HepG2 (cell line): ENCODE measurements around the gene ANKS1B. TPM values are rescaled to one million over a fixed set of nuclear protein-coding genes. Genes with fewer than 3 reads are reported as not detected.

Source experiments
- ATAC-seq: fragments of 200-7000 bp; cut with Tn5 transposase; 3 replicates; pipeline ENCODE4 v1.9.1; 2020; ENCODE audit warnings: mild to moderate bottlenecking, moderate library complexity
- BruUV-seq: library from RNA; stranded (reverse); fragments of 400-500 nt; replicated peaks from 2 replicates; lab custom pipeline; 2021; lab: Mats Ljungman, UMichigan
- CTCF ChIA-PET: fragments of 300-600 bp; formaldehyde crosslinking; extraction: SDS; loops from one replicate; lab custom pipeline; 2021; ENCODE audit warnings: low total read pairs, inconsistent platforms, low intra/inter-chr PET ratio; lab: Yijun Ruan, JAX
- POLR2A ChIA-PET: fragments of 350-600 bp; sonication (Branson Sonifier 250); formaldehyde crosslinking; loops from one replicate; lab custom pipeline; 2020; ENCODE audit warnings: antibody characterized with exemption, inconsistent platforms; lab: Yijun Ruan, JAX
- DNase-seq: peaks from one replicate; pipeline ENCODE4 v3.0.0-alpha.2; 2015; ENCODE audit warnings: low spot score
- FAIRE-seq: peaks from 3 replicates; lab custom pipeline; 2011; peaks lifted over from hg19 to GRCh38; lab: Jason Lieb, UNC
- H2AFZ ChIP-seq: one replicate; pipeline ENCODE4 v1.6.1; 2011; ENCODE audit warnings: low read length, inconsistent platforms
- H3K27ac ChIP-seq: fragments of 300-600 bp; 3 replicates; pipeline ENCODE4 v1.8.0; 2011; ENCODE audit warnings: mixed run types, mild to moderate bottlenecking, mixed read lengths, low read length, inconsistent platforms; ENCODE audit not compliant: insufficient read depth; ENCODE audit errors: extremely low read length
- H3K27me3 ChIP-seq, 2 experiments: fragments of 200-600 bp in 1 of 2; 2 replicates in 1 of 2; 3 replicates in 1 of 2; pipeline versions ENCODE4 v1.6.0 to v1.8.0; 2011; ENCODE audit warnings: low read length in 2 of 2, mild to moderate bottlenecking in 2 of 2, moderate library complexity in 2 of 2, inconsistent platforms in 1 of 2; ENCODE audit not compliant: insufficient read depth in 2 of 2, control insufficient read depth in 1 of 2
- H3K36me3 ChIP-seq, 2 experiments: fragments of 200-600 bp in 1 of 2; replicated peaks in 1 of 2; 2 replicates in 1 of 2; 3 replicates in 1 of 2; pipeline versions ENCODE4 v1.5.1 to v1.8.0; 2011; ENCODE audit warnings: low read length in 2 of 2, inconsistent platforms in 1 of 2; ENCODE audit not compliant: insufficient read depth in 2 of 2, control insufficient read depth in 1 of 2
- H3K4me1 ChIP-seq: 2 replicates; pipeline ENCODE4 v1.5.1; 2012; ENCODE audit warnings: low read length, inconsistent platforms; ENCODE audit not compliant: insufficient read depth
- H3K4me2 ChIP-seq: 2 replicates; pipeline ENCODE4 v1.6.0; 2011; ENCODE audit warnings: low read depth, low read length, inconsistent platforms
- H3K4me3 ChIP-seq, 3 experiments: fragments of 200-600 bp in 1 of 3; sonication (generic), shearing (Covaris generic) in 1 of 3; replicated peaks in 1 of 3; 2 replicates each; pipeline ENCODE4 v1.5.1; 2011 to 2016; ENCODE audit warnings: low read length in 3 of 3, inconsistent platforms in 2 of 3, low read depth in 2 of 3, mild to moderate bottlenecking in 2 of 3, control low read depth in 1 of 3, mixed read lengths in 1 of 3; ENCODE audit not compliant: insufficient read depth in 1 of 3
- H3K79me2 ChIP-seq: one replicate; pipeline ENCODE4 v1.6.1; 2011; ENCODE audit warnings: low read length, inconsistent platforms; ENCODE audit not compliant: insufficient read depth
- H3K9ac ChIP-seq: 2 replicates; pipeline ENCODE4 v1.6.0; 2011; ENCODE audit warnings: mild to moderate bottlenecking, low read depth, low read length, inconsistent platforms; ENCODE audit not compliant: insufficient read depth
- H3K9me3 ChIP-seq: 2 replicates; pipeline ENCODE4 v1.5.1; 2012; ENCODE audit warnings: mild to moderate bottlenecking, low read length
- H4K20me1 ChIP-seq: 2 replicates; pipeline ENCODE4 v1.6.0; 2011; ENCODE audit warnings: inconsistent platforms, mild to moderate bottlenecking, low read length, moderate library complexity; ENCODE audit not compliant: insufficient read depth
- CHCHD3 ChIP-seq: sonication (generic); formaldehyde crosslinking; IDR thresholded peaks from 2 replicates; pipeline ENCODE4 v1.8.0; 2022; ENCODE audit warnings: mild to moderate bottlenecking, missing genetic modification reagents, moderate library complexity
- CHD4 ChIP-seq: fragments of 200-600 bp; sonication (generic); IDR thresholded peaks from 2 replicates; pipeline ENCODE4 v1.7.0; 2017; ENCODE audit warnings: mild to moderate bottlenecking, low read length, borderline replicate concordance
- ELF1 ChIP-seq: sonication (generic); formaldehyde crosslinking; IDR thresholded peaks from 2 replicates; pipeline ENCODE4 v1.4.0; 2020; ENCODE audit warnings: missing genetic modification reagents
- FOSL1 ChIP-seq: sonication (generic); formaldehyde crosslinking; IDR thresholded peaks from 2 replicates; pipeline ENCODE4 v1.9.0; 2021; ENCODE audit warnings: missing genetic modification reagents, borderline replicate concordance
- RXRA ChIP-seq: sonication (generic); formaldehyde crosslinking; IDR thresholded peaks from 2 replicates; pipeline ENCODE4 v1.5.1; 2020; ENCODE audit warnings: missing genetic modification reagents
- SALL1 ChIP-seq: sonication (generic); formaldehyde crosslinking; IDR thresholded peaks from 2 replicates; pipeline ENCODE4 v1.8.0; 2022; ENCODE audit warnings: mild to moderate bottlenecking, missing genetic modification reagents
- TBX3 ChIP-seq: fragments of 450-650 bp; IDR thresholded peaks from 2 replicates; pipeline ENCODE4 v1.6.1; 2017; ENCODE audit warnings: antibody characterized with exemption, mild to moderate bottlenecking, inconsistent platforms, borderline replicate concordance
- TFDP2 ChIP-seq: sonication (generic); formaldehyde crosslinking; IDR thresholded peaks from 2 replicates; pipeline ENCODE4 v1.4.0; 2020; ENCODE audit warnings: missing genetic modification reagents
- U2AF1 ChIP-seq: fragments of 200-400 bp; formaldehyde crosslinking; optimal IDR thresholded peaks from 2 replicates; pipeline ENCODE3; 2017; ENCODE audit warnings: mild to moderate bottlenecking, low read depth, low read length
- ZNF18 ChIP-seq: sonication (generic); formaldehyde crosslinking; IDR thresholded peaks from 2 replicates; pipeline ENCODE4 v1.8.0; 2022; ENCODE audit warnings: mild to moderate bottlenecking, missing genetic modification reagents; ENCODE audit not compliant: insufficient replicate concordance
- ZNF292 ChIP-seq: sonication (generic); formaldehyde crosslinking; IDR thresholded peaks from 2 replicates; pipeline ENCODE4 v1.8.1; 2022; ENCODE audit warnings: mild to moderate bottlenecking, low read depth, missing genetic modification reagents, borderline replicate concordance
- ZNF354B ChIP-seq: sonication (generic); formaldehyde crosslinking; IDR thresholded peaks from 2 replicates; pipeline ENCODE4 v1.8.0; 2022; ENCODE audit warnings: mild to moderate bottlenecking, missing genetic modification reagents
- ZNF446 ChIP-seq: sonication (generic); formaldehyde crosslinking; IDR thresholded peaks from 2 replicates; pipeline ENCODE4 v1.5.0; 2020; ENCODE audit warnings: mild to moderate bottlenecking, missing genetic modification reagents
- ZNF530 ChIP-seq: sonication (generic); formaldehyde crosslinking; IDR thresholded peaks from 2 replicates; pipeline ENCODE4 v1.5.0; 2020; ENCODE audit warnings: low read depth, mild to moderate bottlenecking, missing genetic modification reagents
- ZNF567 ChIP-seq: sonication (generic); formaldehyde crosslinking; IDR thresholded peaks from 2 replicates; pipeline ENCODE4 v1.8.1; 2023; ENCODE audit warnings: mild to moderate bottlenecking, missing genetic modification reagents, borderline replicate concordance
- ZNF740 ChIP-seq: sonication (generic); formaldehyde crosslinking; IDR thresholded peaks from 2 replicates; pipeline ENCODE4 v1.4.0; 2020; ENCODE audit warnings: missing genetic modification reagents
- ZNF746 ChIP-seq: sonication (generic); formaldehyde crosslinking; IDR thresholded peaks from 2 replicates; pipeline ENCODE4 v1.8.0; 2022; ENCODE audit warnings: mild to moderate bottlenecking, missing genetic modification reagents
- WGBS: methylation state at CpG from one replicate; pipeline ENCODE4 v1.1.6; 2017; ENCODE audit warnings: low lambda C conversion rate; 5-methylcytosine and 5-hydroxymethylcytosine counted together
- in situ Hi-C: cut with HindIII; loops from 2 replicates; pipeline ENCODE4 v1.10.0; 2017; ENCODE audit warnings: low pct_unique_long_range_greater_than_20kb; ENCODE audit not compliant: extremely low pct_ligation_motif_present
- intact Hi-C: fragments of 100-400 bp; cut with micrococcal nuclease; formaldehyde crosslinking; loops from one replicate; pipeline ENCODE4 v1.10.0; 2022; ENCODE audit not compliant: unreplicated experiment
- polyA plus RNA-seq, 8 experiments: library from polyadenylated mRNA; depleted of rRNA in 3 of 8; stranded (reverse) in 7 of 8; unstranded in 1 of 8; fragments of >200 nt; fragmentation: Illumina TruSeq in 4 of 8; extraction: Trizol in 4 of 8; gene quantifications; 2 replicates each; pipeline versions ENCODE4 v1.2.1 to v1.2.3, GENCODE V29; 2011 to 2016; ENCODE audit warnings: low read depth in 4 of 8, missing spikeins in 1 of 8, mixed read lengths in 1 of 8; ENCODE audit not compliant: insufficient read depth in 1 of 8
- total RNA-seq, 5 experiments: library from RNA; depleted of rRNA; stranded (reverse); fragments of >200 nt; fragmentation: Illumina TruSeq; extraction: Trizol; gene quantifications; 2 replicates each; pipeline ENCODE4 v1.2.3, GENCODE V29; 2016; ENCODE audit warnings: low read depth in 1 of 5

The ANKS1B gene
- total and polyA plus RNA-seq, 2 of the 13 experiments (the other 11 are each of a cell fraction or from before 2014, with no cell fraction given), result 0.15 TPM; not detected in 1

- H3K27me3 ChIP-seq, result no peaks in the 10 kb centered on the region
- H3K36me3 ChIP-seq, result no peaks in the 10 kb centered on the region
- WGBS, result 4% methylated on average over 1 of the region's 1 CpG
- no peak for ATAC-seq
- no peaks in the 10 kb centered on the region for H4K20me1 ChIP-seq
- H2AFZ ChIP-seq, result no peak overlapping the region
- no peak overlapping the region for H3K4me2 ChIP-seq
- H3K27ac ChIP-seq, result no peak overlapping the region
- ChIA-PET CTCF (no interaction called here), POLR2A (no interaction called here)
- intact Hi-C loops (loop anchor here (10.0 kb wide), 1 partner anchor 236 kb away; no protein-coding TSS in a partner anchor), in situ Hi-C loops (loop anchor here (10.0 kb wide), 1 partner anchor 376 kb away; no protein-coding TSS in a partner anchor)
- no peak for DNase-seq
- no peak overlapping the region for H3K4me3 ChIP-seq
- FAIRE-seq, result no peak
- no peak overlapping the region for H3K9ac ChIP-seq
- no peaks in the 10 kb centered on the region for H3K79me2 ChIP-seq
- BruUV-seq, result no TSS peak
- no peaks in the 10 kb centered on the region for H3K4me1 ChIP-seq
- no peaks in the 10 kb centered on the region for H3K9me3 ChIP-seq
- TF ChIP-seq ZNF446 (CRISPR knock-in tag), result no peak
- TF ChIP-seq ZNF567 (CRISPR knock-in tag), result no peak
- no peak for TF ChIP-seq ELF1
- TF ChIP-seq U2AF1, result no peak
- no peak for TF ChIP-seq ZNF740
- TF ChIP-seq ZNF292, result no peak
- TF ChIP-seq RXRA, result no peak
- TF ChIP-seq ZNF530, result no peak
- no peak for TF ChIP-seq CHD4
- TF ChIP-seq ZNF18 (CRISPR knock-in tag), result no peak
- no peak for TF ChIP-seq CHCHD3 (CRISPR knock-in tag)
- TF ChIP-seq SALL1 (CRISPR knock-in tag), result no peak
- TF ChIP-seq ZNF354B (CRISPR knock-in tag), result no peak
- no peak for TF ChIP-seq ZNF746 (CRISPR knock-in tag)
- TF ChIP-seq TBX3, result no peak
- no peak for TF ChIP-seq FOSL1 (CRISPR knock-in tag)
- TF ChIP-seq TFDP2 (CRISPR knock-in tag), result no peak
These were observed 596.0 kb downstream of the ANKS1B start for GRCh38 chr12:99388671-99389195.
